GM18507 (cell line): ENCODE data around the gene CDC25C.
"Not testable (repeated sequence)": the region's sequence is repeated elsewhere in the genome, so short reads cannot be mapped to it uniquely, and the experiment has no call there.

Experiments used
- DNase-seq: peaks from one replicate; pipeline ENCODE4 v3.0.0; 2011; ENCODE audit warnings: low read depth; ENCODE audit not compliant: insufficient read length; ENCODE audit errors: extremely low spot score
- FAIRE-seq: peaks from 2 replicates; lab custom pipeline; 2011; peaks lifted over from hg19 to GRCh38; lab: Jason Lieb, UNC

Gene CDC25C

DNA sequence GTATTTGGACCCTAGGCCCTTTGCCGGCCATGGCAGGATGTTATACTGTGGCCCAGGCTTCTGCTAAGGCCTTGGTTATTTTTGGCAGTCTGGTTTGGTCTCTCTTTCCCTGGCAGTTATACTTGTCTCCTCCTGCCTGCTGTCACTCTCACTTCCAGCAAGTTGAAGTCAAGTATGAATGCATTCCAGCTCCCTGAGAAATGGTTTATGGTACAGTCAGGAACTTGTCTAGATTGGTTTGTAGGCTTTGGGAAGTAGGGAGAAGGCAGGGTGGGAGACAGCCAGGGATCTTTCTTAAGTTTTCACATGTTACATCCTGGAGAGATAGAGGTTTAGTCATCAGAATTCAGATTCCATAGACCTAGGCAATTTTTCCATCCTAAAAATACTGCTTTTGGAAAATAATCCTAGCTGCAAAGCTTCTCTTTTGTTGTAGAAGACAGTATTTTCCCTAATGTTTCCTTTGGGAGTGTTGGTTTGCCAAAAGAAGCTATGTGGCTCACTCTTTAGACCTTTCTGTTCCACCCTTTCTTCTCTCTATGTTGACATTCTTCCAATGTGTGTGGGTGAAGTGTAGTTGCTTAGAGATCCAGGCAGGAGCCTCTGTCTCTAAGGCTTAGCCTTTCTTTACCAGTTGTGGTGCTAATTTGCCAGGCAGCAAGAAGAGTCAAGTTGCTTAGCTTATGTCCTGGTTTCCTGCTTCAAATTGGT lies 18.4 kb upstream of the CDC25C start:
- FAIRE-seq (no peak), DNase-seq (no peak)

DNA sequence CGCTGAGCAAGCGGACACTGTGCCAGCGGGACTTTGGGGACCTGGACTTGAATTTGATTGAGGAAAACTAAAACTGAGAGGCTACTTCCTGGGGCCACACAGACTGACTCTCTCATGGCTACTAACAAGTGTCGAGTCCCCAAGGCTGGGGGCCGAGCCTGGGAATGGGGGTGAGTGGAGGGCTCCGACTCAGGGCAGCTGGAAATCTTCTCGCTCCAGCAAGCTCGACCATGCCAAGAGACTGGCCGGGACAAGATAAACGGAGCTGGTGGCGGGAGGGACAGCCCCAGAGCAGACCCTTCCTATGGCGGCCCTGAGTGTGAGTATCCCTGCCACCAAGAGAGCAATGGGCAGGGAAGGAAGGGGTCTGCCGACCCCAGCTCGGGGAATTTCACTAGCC lies 15.3 kb upstream of the CDC25C start:
- FAIRE-seq: no peak

DNA sequence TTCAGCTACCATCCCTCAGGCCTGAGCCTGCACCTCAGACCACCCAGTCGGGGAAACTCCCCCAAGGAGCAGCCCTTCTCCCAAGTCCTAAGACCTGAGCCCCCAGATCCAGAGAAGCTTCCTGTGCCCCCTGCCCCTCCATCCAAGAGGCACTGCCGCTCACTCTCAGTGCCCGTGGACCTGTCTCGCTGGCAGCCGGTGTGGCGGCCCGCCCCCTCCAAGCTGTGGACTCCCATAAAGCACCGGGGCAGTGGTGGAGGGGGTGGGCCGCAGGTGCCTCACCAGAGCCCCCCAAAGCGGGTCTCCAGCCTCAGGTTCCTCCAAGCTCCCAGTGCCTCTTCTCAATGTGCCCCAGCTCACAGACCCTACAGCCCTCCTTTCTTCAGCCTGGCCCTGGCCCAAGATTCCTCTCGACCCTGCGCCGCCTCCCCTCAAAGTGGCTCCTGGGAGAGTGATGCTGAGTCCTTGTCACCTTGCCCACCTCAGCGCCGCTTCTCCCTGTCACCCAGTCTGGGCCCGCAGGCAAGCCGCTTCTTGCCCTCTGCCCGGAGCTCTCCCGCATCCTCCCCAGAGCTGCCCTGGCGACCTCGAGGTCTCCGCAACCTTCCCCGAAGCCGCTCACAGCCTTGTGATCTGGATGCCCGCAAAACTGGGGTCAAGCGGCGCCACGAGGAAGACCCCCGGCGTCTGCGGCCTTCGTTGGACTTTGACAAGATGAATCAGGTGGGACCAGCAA lies 13.5 kb upstream of the CDC25C start:
- FAIRE-seq (no peak), DNase-seq (no peak)

More for the DNA sequence above, 15.3 kb upstream of the CDC25C start:
- no peak for DNase-seq

DNA sequence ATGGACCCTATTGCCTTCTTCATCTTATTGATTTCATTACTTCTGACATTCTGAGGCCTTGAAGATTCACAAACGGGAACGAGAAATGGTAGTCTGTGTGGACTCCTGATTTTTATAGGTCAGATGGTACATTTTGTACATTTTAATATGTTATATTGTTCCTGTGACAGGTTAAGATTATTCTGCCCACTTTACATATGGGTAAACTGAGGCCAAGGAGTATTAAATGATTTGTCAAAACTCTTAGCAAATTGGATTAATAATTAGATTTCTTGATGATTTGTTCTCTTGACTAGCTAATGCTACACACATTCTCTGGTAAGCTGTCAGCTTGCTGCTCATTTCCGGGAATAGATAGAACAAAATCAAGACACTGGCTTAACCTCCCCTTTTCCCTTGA lies 8.4 kb upstream of the CDC25C start:
- FAIRE-seq (no peak), DNase-seq (no peak)

DNA sequence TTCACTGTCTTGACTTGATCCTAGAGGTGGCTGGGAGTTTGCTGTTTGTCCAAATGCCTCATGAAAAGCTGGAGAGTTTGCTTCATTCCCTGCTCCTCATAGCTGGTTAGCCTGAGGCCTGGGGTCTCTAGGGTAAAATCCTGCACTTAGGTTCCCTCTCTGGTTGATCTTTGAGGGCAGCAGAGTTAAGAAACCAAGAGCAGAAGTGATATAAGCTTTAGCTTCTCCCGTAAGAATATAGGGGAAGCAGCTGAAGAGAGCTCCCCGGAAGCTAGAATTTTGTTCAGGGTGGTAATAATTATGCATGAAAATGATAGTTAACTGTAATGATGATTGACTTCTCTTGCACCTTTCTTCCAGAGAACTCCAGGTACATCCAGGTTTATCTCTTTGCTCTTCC lies 7.9 kb upstream of the CDC25C start:
- FAIRE-seq: no peak
- DNase-seq: no peak

DNA sequence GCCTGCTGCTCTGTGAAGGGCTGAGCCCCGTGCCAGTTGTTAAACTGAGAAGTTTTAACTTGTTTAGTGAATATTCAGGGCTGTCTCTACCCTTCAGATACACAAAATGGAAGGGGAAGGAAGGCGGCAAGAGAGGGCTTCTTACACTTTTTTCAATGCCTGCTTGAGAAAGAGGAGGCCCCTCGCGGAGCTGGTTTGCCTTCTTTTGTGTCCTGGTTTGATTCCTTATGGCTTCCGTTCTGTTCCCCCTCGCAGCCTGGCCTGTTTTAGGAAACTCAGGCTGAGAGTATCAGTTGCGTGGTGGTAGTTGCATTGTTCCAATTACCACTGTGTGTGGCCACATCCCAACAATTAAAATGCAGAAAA lies 7.5 kb upstream of the CDC25C start:
- FAIRE-seq: peak; percentile 59
- DNase-seq: no peak

DNA sequence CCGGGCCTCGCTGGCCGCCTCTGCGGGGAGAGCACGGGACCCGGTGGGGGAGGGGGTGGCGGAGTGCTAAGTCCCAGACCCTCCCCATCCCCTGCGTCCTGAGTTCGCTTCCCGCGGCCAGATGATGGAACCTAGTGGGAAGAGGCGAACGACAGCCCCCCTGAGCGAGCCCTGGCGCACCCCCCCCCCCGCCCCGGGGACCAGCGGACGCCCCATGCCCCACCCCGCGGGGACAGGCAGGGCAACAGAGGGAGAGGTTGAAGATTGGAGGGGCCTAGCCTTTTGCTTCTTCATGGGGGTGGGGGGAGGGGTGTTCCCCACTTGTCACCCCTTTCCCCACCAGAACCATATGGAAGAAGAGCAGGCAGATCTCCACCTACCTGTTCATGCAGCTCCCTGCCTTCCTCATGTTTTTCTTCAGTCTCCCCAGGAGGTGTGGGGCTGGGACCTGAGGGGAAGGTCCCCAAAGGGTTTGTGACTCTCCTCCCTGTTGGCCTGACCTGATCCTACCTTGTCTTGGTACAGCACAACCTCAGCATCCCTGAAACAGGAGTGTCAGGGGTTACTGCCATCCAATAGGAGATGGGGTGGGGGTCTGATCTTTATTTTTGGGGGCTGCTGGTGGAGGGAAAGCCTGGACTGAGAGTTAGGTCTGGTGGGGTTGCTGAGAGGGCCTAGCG lies 6.9 kb upstream of the CDC25C start:
- FAIRE-seq (no peak), DNase-seq (no peak)

DNA sequence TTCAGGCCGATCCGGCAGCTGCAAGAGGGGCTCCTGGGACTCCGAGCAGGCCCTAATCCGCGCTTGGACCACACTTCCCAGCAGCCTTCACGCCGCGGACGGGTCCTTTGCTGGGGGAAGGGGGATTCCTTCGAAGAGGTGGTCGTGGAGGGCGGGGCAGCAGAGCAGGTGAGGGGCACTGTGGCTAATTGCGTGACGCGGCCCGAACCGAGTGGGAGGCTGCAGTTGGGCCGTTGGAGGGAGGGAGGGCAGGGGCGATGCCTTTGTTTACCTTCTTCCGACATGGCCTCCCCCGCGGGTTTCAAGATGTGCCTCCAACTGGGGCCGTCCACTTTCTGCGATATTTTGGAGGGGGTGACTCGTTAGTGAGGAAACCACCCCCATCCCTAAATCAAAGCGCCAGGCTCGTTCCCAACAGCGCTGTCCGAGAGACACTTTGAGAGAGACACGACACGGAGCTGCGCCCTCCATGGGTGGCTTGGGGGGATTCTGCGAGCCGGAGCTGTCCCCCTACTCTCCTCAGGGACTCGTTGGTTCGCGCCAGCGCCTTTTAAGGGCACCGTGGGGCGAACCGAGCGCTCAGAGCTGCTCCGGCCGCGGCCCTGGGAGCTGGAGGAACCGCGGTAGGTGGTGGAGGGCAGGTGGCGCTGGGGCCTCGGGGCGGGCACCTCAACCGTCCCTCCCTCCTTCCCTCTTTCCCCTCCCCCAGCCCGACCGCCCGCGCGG lies 6.2 kb upstream of the CDC25C start, which contains the start of gene FAM53C:
Gene FAM53C (plus strand): TSS at position 582 of the 726 bp plus-strand sequence. CDS start 3,070 bp downstream, outside the sequence.
- peak; percentile 80 for DNase-seq
- peak; percentile 84 for FAIRE-seq

DNA sequence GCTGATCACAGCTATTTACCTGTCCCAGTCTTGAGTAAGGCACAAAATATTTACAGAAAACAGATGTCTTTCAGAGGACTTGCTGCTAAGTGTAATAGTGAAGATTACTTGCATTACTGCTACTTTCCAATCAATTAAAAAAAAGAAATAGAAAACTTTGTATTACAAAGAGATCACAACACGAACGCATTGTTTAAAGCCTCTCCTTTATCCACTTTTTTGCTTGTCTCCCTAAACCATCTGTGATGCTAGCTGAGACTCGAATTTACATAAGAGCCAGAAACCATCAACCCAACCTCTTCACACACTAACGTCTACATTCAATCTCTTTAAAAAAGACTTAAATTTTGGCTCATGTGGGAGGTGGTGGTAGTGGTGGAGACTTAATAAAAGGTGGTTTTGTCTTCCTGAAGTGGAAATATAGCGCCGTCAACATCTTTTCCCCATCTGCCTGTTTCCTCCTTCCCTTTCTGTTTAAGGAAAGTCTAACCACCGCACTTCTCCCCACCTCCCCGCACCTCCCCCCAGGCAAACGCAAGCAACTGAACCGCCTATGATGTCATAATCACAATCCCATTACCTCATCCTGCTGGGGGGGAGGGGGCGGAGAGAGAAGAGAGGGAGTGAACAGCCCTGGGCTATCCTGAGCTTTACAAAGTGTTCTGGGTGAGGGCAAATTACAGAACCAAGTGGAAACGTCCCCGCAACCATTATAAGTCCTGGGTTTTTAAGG lies 5.5 kb upstream of the CDC25C start:
- FAIRE-seq: peak; percentile 38
- no peak for DNase-seq

DNA sequence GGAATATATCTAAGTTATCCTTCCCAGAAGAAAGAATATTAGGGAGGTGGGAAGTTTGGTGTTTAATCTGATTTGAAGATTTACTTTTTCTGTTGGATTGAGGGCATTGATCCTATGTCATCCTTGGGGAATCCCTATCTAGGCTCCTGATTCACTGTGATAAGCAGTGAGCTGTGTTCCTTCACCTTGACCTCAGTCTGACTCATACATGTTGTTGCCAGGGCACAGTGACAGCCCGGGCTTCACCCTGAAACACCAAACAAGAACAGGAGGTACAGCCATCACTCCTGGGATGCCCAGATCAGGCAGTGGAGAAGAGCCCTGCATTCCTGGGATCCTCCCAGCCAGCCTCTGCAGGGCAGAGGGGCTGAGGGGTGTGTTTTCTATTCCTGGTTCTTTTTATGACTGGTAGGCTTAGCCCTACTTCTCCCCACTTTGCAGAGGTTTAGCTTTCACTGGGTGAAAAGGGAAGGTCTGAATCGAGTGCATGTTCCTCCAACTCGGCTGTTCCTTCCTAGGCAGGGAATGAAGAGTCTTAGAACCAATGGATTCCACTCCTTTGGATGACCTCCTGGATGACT lies 3.4 kb upstream of the CDC25C start:
- no peak for DNase-seq
- FAIRE-seq: no peak

DNA sequence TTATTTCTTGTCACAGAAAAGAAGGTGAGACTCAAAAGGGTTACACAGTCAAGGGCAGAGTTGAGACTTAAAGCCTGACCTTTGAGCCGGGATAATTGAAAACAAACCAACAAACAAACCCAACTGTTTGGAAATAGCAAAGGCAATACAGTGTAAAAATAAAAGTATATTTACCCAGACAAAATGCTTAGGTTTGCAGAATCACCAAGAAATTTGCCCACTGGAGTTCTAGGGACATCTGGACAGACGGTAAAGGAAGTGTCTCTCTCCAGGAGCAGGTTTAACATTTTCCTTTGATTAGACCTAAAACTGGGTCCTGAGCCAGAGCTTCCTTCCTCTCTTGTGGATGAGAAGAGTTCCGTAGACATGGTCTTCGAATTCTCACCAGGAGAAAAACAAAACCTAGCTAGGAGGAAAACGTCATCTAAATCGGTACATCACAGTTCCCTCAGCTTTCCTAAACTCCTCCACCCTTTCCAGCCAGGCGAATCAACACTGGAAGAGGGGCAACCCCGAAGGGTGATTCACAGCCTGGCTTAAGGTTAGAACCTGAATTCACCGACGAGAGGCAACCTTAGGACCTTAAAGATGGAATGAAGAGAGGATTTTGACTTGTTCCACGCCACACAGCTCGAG lies 673 bp downstream of the CDC25C start:
- FAIRE-seq (no peak), DNase-seq (no peak)

DNA sequence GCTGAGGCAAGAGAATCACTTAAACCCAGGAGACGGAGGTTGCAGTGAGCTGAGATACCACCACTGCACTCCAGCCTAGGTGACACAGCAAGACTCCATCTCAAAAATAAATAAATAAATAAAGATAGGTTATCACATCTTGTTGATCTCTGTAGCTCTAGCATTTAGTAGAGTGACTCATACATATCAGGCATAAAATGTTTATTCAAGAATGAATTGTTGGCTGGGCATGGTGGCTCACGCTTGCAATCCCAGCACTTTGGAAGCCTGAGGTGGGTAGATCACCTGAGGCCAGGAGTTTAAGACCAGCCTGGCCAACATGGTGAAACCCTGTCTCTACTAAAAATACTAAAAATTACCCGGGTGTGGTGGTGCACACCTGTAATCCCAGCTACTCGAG lies 13.4 kb downstream of the CDC25C start:
- not testable (repeated sequence) for FAIRE-seq, DNase-seq

DNA sequence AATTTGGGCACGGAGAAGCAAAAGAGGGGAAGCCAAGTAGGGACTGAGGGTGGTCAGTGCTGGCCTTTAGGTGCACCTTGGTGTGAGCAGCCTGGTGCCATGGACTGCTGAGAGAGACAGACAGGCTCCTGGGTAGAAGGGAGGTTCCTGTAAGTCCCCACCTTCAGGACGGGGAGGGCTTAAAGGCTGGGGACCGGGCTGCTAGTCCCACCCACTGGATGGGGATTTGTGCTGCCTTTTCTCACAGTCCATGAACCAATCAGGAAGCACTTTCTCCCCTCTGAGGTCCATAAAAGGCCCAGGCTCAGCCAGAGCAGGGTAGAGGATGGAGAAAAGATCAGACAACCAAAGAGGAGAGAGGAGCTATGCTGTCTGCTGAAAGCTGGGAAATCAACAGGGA lies 15.2 kb downstream of the CDC25C start:
- DNase-seq (no peak), FAIRE-seq (no peak)

DNA sequence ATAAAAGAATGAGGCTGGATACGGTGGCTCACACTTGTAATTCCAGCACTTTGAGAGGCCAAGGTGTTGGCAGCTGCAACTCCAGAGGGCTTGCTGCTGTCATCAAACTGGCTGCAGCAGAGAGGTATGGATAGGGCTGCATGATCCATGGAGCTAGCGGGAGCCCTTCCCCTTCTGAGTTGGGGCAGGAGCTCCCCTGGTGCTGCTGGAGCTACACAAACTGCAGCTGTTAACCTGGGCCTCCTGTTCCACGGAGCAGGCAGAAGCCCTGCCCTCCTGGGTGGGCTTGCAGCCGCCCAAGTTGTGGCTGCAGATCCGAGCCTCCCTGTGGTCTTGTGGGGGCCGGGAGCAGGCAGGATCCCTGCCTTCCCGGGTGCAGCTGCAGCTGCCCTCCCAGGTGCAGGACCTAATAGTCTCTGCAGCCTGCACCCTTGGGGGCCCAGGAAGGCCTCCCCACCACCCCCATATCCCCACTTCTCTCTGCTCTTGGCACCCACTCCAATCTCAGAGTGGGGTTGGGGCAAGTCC lies 15.8 kb downstream of the CDC25C start:
- no peak for FAIRE-seq
- DNase-seq: no peak

DNA sequence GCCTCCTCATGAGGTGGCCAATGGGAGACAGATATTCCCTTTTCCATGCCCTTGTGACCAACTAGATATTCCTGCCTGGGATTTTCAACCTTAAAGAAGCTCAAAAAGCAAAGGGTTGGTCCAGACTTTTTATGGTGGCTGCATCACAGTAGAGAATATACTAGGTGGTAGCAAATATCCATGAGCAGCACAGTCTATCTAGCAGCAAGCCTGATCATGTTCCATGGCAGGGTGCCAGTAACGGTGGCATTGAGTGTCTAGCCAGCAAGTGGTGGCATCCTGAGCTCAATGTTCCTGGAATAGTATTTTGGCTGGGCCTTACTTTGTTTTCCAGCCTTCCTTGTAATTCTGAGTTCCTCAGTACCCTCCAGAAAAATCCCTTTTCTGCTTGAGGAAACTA lies 25.8 kb downstream of the CDC25C start:
- FAIRE-seq: no peak
- no peak for DNase-seq

DNA sequence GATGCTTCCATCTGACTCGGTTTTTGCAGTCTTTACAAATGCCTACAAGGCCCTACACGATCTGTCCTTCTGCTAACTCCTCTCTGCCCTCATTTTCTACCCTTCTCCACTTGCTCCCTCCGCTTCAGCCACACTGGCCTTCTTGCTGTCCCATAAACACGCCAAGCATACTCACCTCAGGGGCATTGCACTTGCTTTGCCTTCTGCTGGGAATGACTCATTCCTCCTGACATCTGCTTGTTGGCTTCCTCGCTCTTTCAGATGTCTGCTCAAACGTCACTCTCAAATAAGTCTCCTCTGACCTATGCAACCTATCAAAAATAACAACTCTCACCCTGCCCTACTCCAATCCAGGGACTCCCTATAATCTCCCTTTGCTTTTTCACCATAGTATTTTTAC lies 28.2 kb downstream of the CDC25C start:
- FAIRE-seq: no peak

DNA sequence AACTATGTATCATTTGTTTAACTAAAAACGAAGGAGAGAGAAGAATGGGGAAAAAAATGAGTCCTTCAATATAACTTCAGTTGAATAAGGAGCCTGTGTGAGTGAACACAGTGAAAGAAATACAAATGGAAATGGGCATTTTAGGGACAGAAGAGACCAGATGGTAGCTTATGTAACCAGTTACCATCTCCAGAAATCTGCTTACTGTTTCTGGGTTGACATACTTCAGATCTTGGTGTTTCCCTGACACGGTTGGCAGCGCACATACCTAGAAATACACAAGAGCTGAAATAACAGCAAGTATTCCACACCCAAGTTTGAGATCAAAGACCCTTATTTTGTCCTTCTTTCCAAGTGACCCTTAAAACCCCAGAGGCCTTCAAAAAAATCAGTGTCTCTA lies 42.3 kb downstream of the CDC25C start:
- DNase-seq (no peak), FAIRE-seq (no peak)

More for the DNA sequence above, 28.2 kb downstream of the CDC25C start:
- DNase-seq: no peak

DNA sequence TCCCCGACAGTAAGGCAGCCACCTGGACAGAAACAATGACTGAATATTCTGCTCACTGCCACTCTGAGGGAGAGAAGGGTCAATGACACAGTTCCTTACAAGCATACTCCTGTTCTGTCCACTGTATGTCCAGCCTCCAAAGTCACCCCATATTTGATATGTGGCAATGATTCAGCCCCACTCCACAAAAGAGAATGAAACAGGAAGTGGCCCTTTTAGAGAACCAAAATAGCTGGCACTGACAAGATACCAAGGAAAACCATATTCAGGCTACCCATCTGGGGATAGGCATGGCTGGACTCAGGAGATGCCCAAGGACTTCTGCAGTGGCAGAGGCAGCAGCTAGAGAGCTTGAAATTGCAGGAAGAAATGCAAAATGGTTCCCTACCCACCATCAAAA lies 44.4 kb downstream of the CDC25C start:
- FAIRE-seq (no peak), DNase-seq (no peak)
